Measurements from ENCODE around the gene TMEM8B. TPM values are rescaled to one million over a fixed set of nuclear protein-coding genes. Genes with fewer than 3 reads are reported as not detected.

TMEM8B gene
- total RNA-seq, 1 experiment from 2014 or later = 7.2 TPM

- Histone ChIP-seq H2AFZ (ENCODE audit: low read depth, low read length, poor library complexity, severe bottlenecking) (no peak overlapping the region), H3K9ac (ENCODE audit: low read length) (no peak overlapping the region), H3K4me2 (ENCODE audit: low read length) (no peak overlapping the region), H3K9me2 (ENCODE audit: insufficient read depth) (no peaks in the 10 kb centered on the region), H3K27ac (ENCODE audit: low read depth, low read length) (no peak overlapping the region), H3K4me1 (ENCODE audit: control insufficient read depth in 1 of 2, insufficient read depth in 2 of 2, low read length in 2 of 2) (no peaks in the 10 kb centered on the region), H4K20me1 (ENCODE audit: insufficient read depth) (no peaks in the 10 kb centered on the region), H3K4me3 (replicated peaks in 1 of 2; ENCODE audit: low read depth in 1 of 2, low read length in 2 of 2) (no peak overlapping the region), H3K9me3 (ENCODE audit: control insufficient read depth in 1 of 2, insufficient read depth in 1 of 2, low read depth in 1 of 2, low read length in 2 of 2) (no peaks in the 10 kb centered on the region), H3K79me2 (ENCODE audit: insufficient read depth, low read length) (no peaks in the 10 kb centered on the region), H3K27me3 (ENCODE audit: insufficient read depth, low read length) (peaks cover 3% of the 10 kb centered on the region; the same call in 1 of the 2 replicates), H3K36me3 (ENCODE audit: control insufficient read depth in 1 of 2, insufficient read depth in 2 of 2, low read length in 2 of 2) (no peaks in the 10 kb centered on the region)
- TF ChIP-seq CTCF (IDR thresholded peaks at IDR 0.05 in 2 of 3, conservative IDR thresholded peaks at IDR 0.05 in 1 of 3; ENCODE audit: borderline replicate concordance in 1 of 3, insufficient read depth in 1 of 3, low read depth in 2 of 3, low read length in 2 of 3) (0 out of 6 replicates have a peak, but pooled peaks of 1 of the 3 experiments have one; percentile 6), RAD21 (IDR thresholded peaks at IDR 0.05; ENCODE audit: low read depth) (peak; percentile 20; the same call in 1 of the 2 replicates), ZFX (IDR thresholded peaks at IDR 0.05) (no peak)
- ChIA-PET POLR2A (no interaction called here), RAD21 (ENCODE audit: low non-redundant PET in 1 of 2, low total read pairs in 2 of 2, uncharacterized antibody in 2 of 2, unreplicated experiment in 2 of 2) (no interaction called here), CTCF (interaction anchor here (1.0 kb wide), 1 partner anchor 69 kb away, joined by 3 read pairs; no protein-coding TSS in a partner anchor)
- no peak for DNase-seq (ENCODE audit: low read depth, low spot score)
- ATAC-seq = peak; percentile 75
- intact Hi-C loops (cut with micrococcal nuclease) = no loop called here
- no TSS peak for BruUV-seq (replicated peaks)
These were observed 30.4 kb downstream of the TMEM8B start for GRCh38 chr9:35859310-35859989.

GRCh38 chr9:35859990-35860339 lies 30.9 kb downstream of the TMEM8B start:
- POLR2A ChIA-PET = no interaction called here
- H3K9me2 ChIP-seq (ENCODE audit: insufficient read depth) = no peaks in the 10 kb centered on the region
- peaks cover 3% of the 10 kb centered on the region; the same call in 1 of the 2 replicates for H3K27me3 ChIP-seq (ENCODE audit: insufficient read depth, low read length)
- CTCF ChIA-PET = interaction anchor here (1.0 kb wide), 1 partner anchor 70 kb away, joined by 3 read pairs; no protein-coding TSS in a partner anchor
- no peaks in the 10 kb centered on the region for H4K20me1 ChIP-seq (ENCODE audit: insufficient read depth)
- ATAC-seq (no peak), DNase-seq (ENCODE audit: low read depth, low spot score) (no peak)
- no peak overlapping the region for H3K27ac ChIP-seq (ENCODE audit: low read depth, low read length)
- no peak overlapping the region for H3K4me3 ChIP-seq (replicated peaks in 1 of 2; ENCODE audit: low read depth in 1 of 2, low read length in 2 of 2)
- RAD21 ChIA-PET (ENCODE audit: low non-redundant PET in 1 of 2, low total read pairs in 2 of 2, uncharacterized antibody in 2 of 2, unreplicated experiment in 2 of 2) = no interaction called here
- no peaks in the 10 kb centered on the region for H3K79me2 ChIP-seq (ENCODE audit: insufficient read depth, low read length)
- H3K4me1 ChIP-seq (ENCODE audit: control insufficient read depth in 1 of 2, insufficient read depth in 2 of 2, low read length in 2 of 2) = no peaks in the 10 kb centered on the region
- H3K9ac ChIP-seq (ENCODE audit: low read length) = no peak overlapping the region
- H3K36me3 ChIP-seq (ENCODE audit: control insufficient read depth in 1 of 2, insufficient read depth in 2 of 2, low read length in 2 of 2) = no peaks in the 10 kb centered on the region
- intact Hi-C loops (cut with micrococcal nuclease) = no loop called here
- H3K9me3 ChIP-seq (ENCODE audit: control insufficient read depth in 1 of 2, insufficient read depth in 1 of 2, low read depth in 1 of 2, low read length in 2 of 2) = no peaks in the 10 kb centered on the region
- H2AFZ ChIP-seq (ENCODE audit: low read depth, low read length, poor library complexity, severe bottlenecking) = no peak overlapping the region
- H3K4me2 ChIP-seq (ENCODE audit: low read length) = no peak overlapping the region
- BruUV-seq (replicated peaks) = no TSS peak
- TF ChIP-seq POLR2AphosphoS5 (IDR thresholded peaks at IDR 0.05; ENCODE audit: low read depth, low read length) (no peak), MAX (IDR thresholded peaks at IDR 0.05) (no peak), ZBTB33 (IDR thresholded peaks at IDR 0.05; ENCODE audit: extremely low read depth, insufficient replicate concordance, low read length) (no peak), REST (IDR thresholded peaks at IDR 0.05; ENCODE audit: low read depth) (no peak), POLR2A (IDR thresholded peaks at IDR 0.05; ENCODE audit: borderline replicate concordance, extremely low read depth, insufficient read depth, insufficient read length) (no peak), EZH2phosphoT487 (IDR thresholded peaks at IDR 0.05; ENCODE audit: borderline replicate concordance) (no peak), ZFX (IDR thresholded peaks at IDR 0.05) (no peak), TCF7L2 (IDR thresholded peaks at IDR 0.05; ENCODE audit: borderline replicate concordance, extremely low read depth, insufficient read depth, insufficient read length) (no peak), SRF (IDR thresholded peaks at IDR 0.05; ENCODE audit: low read depth) (no peak)
